Activated CD8-positive, alpha-beta memory T cell treated with anti-CD3 and anti-CD28 coated beads for 24 hours (primary cell): Measurements from ENCODE around the gene DLX6.
A peak's percentile ranks its signal among the peaks of the same experiment; 100 is the strongest.

Experiments
- DNase-seq: peaks from one replicate; pipeline ENCODE4 v3.0.0-alpha.2; 2020

Gene DLX6

GRCh38 chr7:97005183-97006054, at the start of gene DLX6:
DLX6 (plus strand) TSS chr7:97005553; CDS start chr7:97005978, 425 bp downstream.
- DNase-seq = peak; percentile 63

GRCh38 chr7:96959135-96959534, 46.2 kb upstream of the DLX6 start:
- no peak for DNase-seq

- DNase-seq = no peak
Measured at GRCh38 chr7:96962221-96962885, 43.0 kb upstream of the DLX6 start.

GRCh38 chr7:96968981-96969380, 36.4 kb upstream of the DLX6 start:
- no peak for DNase-seq

- DNase-seq = no peak
Measured at GRCh38 chr7:96970739-96971138, 34.6 kb upstream of the DLX6 start.

GRCh38 chr7:96973986-96974385, 31.4 kb upstream of the DLX6 start:
- no peak for DNase-seq

GRCh38 chr7:96976106-96976505, 29.2 kb upstream of the DLX6 start:
- no peak for DNase-seq

GRCh38 chr7:96977445-96977844, 27.9 kb upstream of the DLX6 start:
- no peak for DNase-seq

GRCh38 chr7:96979551-96980276, 25.6 kb upstream of the DLX6 start:
- no peak for DNase-seq

GRCh38 chr7:96982586-96982985, 22.8 kb upstream of the DLX6 start:
- no peak for DNase-seq

GRCh38 chr7:96985992-96986391, 19.4 kb upstream of the DLX6 start:
- no peak for DNase-seq

- no peak for DNase-seq
Measured at GRCh38 chr7:96986901-96987300, 18.5 kb upstream of the DLX6 start.

GRCh38 chr7:96987719-96988118, 17.6 kb upstream of the DLX6 start:
- DNase-seq = no peak

GRCh38 chr7:96989241-96989858, 16.0 kb upstream of the DLX6 start:
- DNase-seq = no peak

GRCh38 chr7:96989859-96990317, 15.5 kb upstream of the DLX6 start:
- DNase-seq = no peak

GRCh38 chr7:96991546-96992191, 13.7 kb upstream of the DLX6 start:
- no peak for DNase-seq

- DNase-seq = no peak
Measured at GRCh38 chr7:96992192-96993005, 13.0 kb upstream of the DLX6 start.

- DNase-seq = no peak
Measured at GRCh38 chr7:96993094-96993865, 12.1 kb upstream of the DLX6 start.

GRCh38 chr7:96993980-96994379, 11.4 kb upstream of the DLX6 start:
- DNase-seq = no peak

- no peak for DNase-seq
Measured at GRCh38 chr7:96995406-96996110, 9.8 kb upstream of the DLX6 start.
